ENCODE measurements around the gene CTNNA3. TPM values are rescaled to one million over a fixed set of nuclear protein-coding genes. Genes with fewer than 3 reads are reported as not detected.

CTNNA3 gene
- total RNA-seq, 4 donors from 2014 or later, result 1.5 to 9.8 (median 4.3) TPM

- TF ChIP-seq CTCF (IDR thresholded peaks at IDR 0.05) (no peak), POLR2A (IDR thresholded peaks at IDR 0.05) (no peak)
- no peaks in the 10 kb centered on the region for H3K9me3 ChIP-seq
- H3K36me3 ChIP-seq, result no peaks in the 10 kb centered on the region
- intact Hi-C loops (cut with DNase I; ENCODE audit: low total_unique reads), result no loop called here
- H3K27me3 ChIP-seq, result no peaks in the 10 kb centered on the region
- DNase-seq, result no peak
- H3K27ac ChIP-seq, result no peak overlapping the region
- H3K4me1 ChIP-seq, result no peaks in the 10 kb centered on the region
- no peak overlapping the region for H3K4me3 ChIP-seq
Measured at GRCh38 chr10:67553254-67553653, 142.7 kb downstream of the CTNNA3 start.

- Histone ChIP-seq H3K27ac (no peak overlapping the region), H3K9me3 (no peaks in the 10 kb centered on the region), H3K36me3 (no peaks in the 10 kb centered on the region), H3K4me1 (no peaks in the 10 kb centered on the region), H3K27me3 (no peaks in the 10 kb centered on the region), H3K4me3 (no peak overlapping the region)
- no peak for DNase-seq
- intact Hi-C loops (cut with DNase I; ENCODE audit: low total_unique reads), result no loop called here
- TF ChIP-seq POLR2A (IDR thresholded peaks at IDR 0.05) (no peak), CTCF (IDR thresholded peaks at IDR 0.05) (no peak)
Measured at GRCh38 chr10:67550838-67551402, 145.1 kb downstream of the CTNNA3 start.

DNA sequence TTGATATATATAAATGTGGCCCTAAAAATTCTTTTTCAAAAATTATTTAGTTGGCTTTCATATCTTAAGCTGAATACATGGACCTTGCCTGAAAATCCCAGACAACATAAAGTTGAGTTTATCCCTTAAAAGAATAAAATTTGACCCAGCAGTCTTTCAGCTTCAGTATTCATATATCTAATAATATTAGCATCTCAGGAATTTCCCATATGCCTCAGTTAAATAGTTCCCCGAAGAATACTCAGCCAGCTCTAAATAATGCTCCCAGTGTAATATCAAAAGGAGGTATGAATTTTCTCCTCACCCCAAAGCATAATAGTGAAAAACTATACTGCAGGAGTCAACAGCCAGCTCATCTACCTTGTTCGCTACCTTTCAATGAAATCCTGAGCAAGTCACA lies 145.9 kb downstream of the CTNNA3 start:
- Histone ChIP-seq H3K27ac (no peak overlapping the region), H3K9me3 (no peaks in the 10 kb centered on the region), H3K36me3 (no peaks in the 10 kb centered on the region), H3K4me1 (no peaks in the 10 kb centered on the region), H3K4me3 (no peak overlapping the region), H3K27me3 (no peaks in the 10 kb centered on the region)
- DNase-seq, result no peak
- intact Hi-C loops (cut with DNase I; ENCODE audit: low total_unique reads), result no loop called here
- TF ChIP-seq CTCF (IDR thresholded peaks at IDR 0.05) (no peak), POLR2A (IDR thresholded peaks at IDR 0.05) (no peak)

DNA sequence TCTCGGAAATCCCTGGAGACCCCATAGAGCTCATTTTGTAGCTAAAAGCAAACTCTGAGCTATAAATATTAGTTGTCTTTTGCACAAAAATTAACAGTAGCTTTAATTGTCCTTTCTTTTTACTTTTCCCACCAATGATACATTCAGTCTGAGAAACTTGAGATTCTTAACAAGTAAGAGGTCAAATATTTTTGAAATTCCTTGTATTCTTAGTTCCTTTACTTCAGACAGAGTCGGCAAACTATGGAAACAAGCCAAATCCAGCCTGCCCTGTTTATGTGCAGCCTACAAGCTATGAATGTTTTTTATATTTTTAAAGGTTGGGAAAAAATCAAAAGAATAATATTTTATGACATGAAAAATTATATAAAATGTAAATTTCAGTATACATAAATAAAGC lies 146.6 kb downstream of the CTNNA3 start:
- Histone ChIP-seq H3K4me1 (no peaks in the 10 kb centered on the region), H3K9me3 (no peaks in the 10 kb centered on the region), H3K4me3 (no peak overlapping the region), H3K27me3 (no peaks in the 10 kb centered on the region), H3K27ac (no peak overlapping the region), H3K36me3 (no peaks in the 10 kb centered on the region)
- TF ChIP-seq CTCF (IDR thresholded peaks at IDR 0.05), result no peak
- no peak for TF ChIP-seq POLR2A (IDR thresholded peaks at IDR 0.05)
- DNase-seq, result no peak
- intact Hi-C loops (cut with DNase I; ENCODE audit: low total_unique reads), result no loop called here

DNA sequence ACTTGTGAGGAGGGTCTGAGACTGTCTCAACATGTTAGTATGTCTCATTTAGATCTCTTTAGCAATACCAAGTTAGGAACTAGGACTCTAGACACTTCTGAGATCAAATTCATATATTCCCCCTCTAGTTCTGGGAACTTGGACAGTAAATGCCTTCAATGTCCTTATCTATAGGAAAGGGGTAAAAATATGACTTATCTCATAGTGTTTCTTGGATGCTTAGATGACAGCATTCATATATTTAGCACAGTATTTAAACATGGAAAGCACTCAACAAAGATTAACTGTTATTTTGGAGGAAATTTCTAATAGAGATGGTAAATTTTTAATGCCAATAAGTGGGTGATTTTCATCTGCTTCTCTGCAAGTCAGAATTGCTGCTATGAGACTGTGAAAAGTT lies 154.6 kb downstream of the CTNNA3 start:
- no peaks in the 10 kb centered on the region for H3K36me3 ChIP-seq
- H3K27ac ChIP-seq, result no peak overlapping the region
- H3K9me3 ChIP-seq, result no peaks in the 10 kb centered on the region
- no peak overlapping the region for H3K4me3 ChIP-seq
- no peak for DNase-seq
- no peaks in the 10 kb centered on the region for H3K27me3 ChIP-seq
- no peak for TF ChIP-seq POLR2A (IDR thresholded peaks at IDR 0.05)
- TF ChIP-seq CTCF (IDR thresholded peaks at IDR 0.05), result no peak
- no peaks in the 10 kb centered on the region for H3K4me1 ChIP-seq
- intact Hi-C loops (cut with DNase I; ENCODE audit: low total_unique reads), result no loop called here

Data from uterus (tissue), 4 donors.